Neural crest cell (in vitro differentiated cells): ENCODE results near the gene CA11. TPM values are rescaled to one million over a fixed set of nuclear protein-coding genes. Genes with fewer than 3 reads are reported as not detected.

Experiments
- DNase-seq: peaks from one replicate; pipeline ENCODE4 v3.0.0; 2021; ENCODE audit warnings: low read depth, mixed read lengths, low spot score
- H3K27ac Mint-ChIP-seq: one replicate; pipeline ENCODE4 v1.8.0; 2021; ENCODE audit warnings: mild to moderate bottlenecking, mixed read lengths; ENCODE audit not compliant: unreplicated experiment
- H3K27me3 Mint-ChIP-seq: 2 replicates; pipeline ENCODE4 v1.8.0; 2021; ENCODE audit warnings: low read depth, mild to moderate bottlenecking, mixed read lengths
- H3K36me3 Mint-ChIP-seq: 2 replicates; pipeline ENCODE4 v1.8.0; 2021; ENCODE audit warnings: low read depth, mild to moderate bottlenecking, mixed read lengths
- H3K4me1 Mint-ChIP-seq: 2 replicates; pipeline ENCODE4 v1.8.0; 2021; ENCODE audit warnings: mixed read lengths
- H3K4me3 Mint-ChIP-seq: one replicate; pipeline ENCODE4 v1.8.0; 2021; ENCODE audit warnings: mild to moderate bottlenecking, mixed read lengths
- H3K9me3 Mint-ChIP-seq: 2 replicates; pipeline ENCODE4 v1.8.0; 2021; ENCODE audit warnings: mixed read lengths
- CTCF ChIP-seq: fragments of 200-600 bp; sonication (generic); conservative IDR thresholded peaks from 2 replicates; pipeline ENCODE4 v1.5.0; 2021; ENCODE audit warnings: antibody characterized with exemption, mild to moderate bottlenecking
- total RNA-seq: library from RNA; stranded (reverse); gene quantifications from 2 replicates; pipeline ENCODE4 v1.2.1, GENCODE V29; 2021

Gene CA11
- total RNA-seq, 1 donor from 2014 or later, result 11.4 TPM

- no peak for DNase-seq
- H3K27me3 Mint-ChIP-seq, result peaks cover 5% of the 10 kb centered on the region
- peak overlapping the region; percentile 44 for H3K4me3 Mint-ChIP-seq
- peaks cover 44% of the 10 kb centered on the region for H3K4me1 Mint-ChIP-seq
- H3K9me3 Mint-ChIP-seq, result no peaks in the 10 kb centered on the region
- H3K27ac Mint-ChIP-seq, result no peak overlapping the region
- TF ChIP-seq CTCF, result no peak
- peaks cover 4% of the 10 kb centered on the region for H3K36me3 Mint-ChIP-seq
Measured at GRCh38 chr19:48625891-48626327, 20.1 kb downstream of the CA11 start.

- H3K4me3 Mint-ChIP-seq, result peak overlapping the region; percentile 87
- peaks cover 3% of the 10 kb centered on the region for H3K27me3 Mint-ChIP-seq
- H3K9me3 Mint-ChIP-seq, result no peaks in the 10 kb centered on the region
- DNase-seq, result no peak
- H3K4me1 Mint-ChIP-seq, result peaks cover 39% of the 10 kb centered on the region
- TF ChIP-seq CTCF, result no peak
- H3K36me3 Mint-ChIP-seq, result peaks cover 4% of the 10 kb centered on the region
- H3K27ac Mint-ChIP-seq, result peak overlapping the region; percentile 83
Measured at GRCh38 chr19:48624791-48625723, 20.9 kb downstream of the CA11 start.

GRCh38 chr19:48624067-48624594 is 21.9 kb downstream of the CA11 start:
- Mint-ChIP-seq H3K27me3 (peaks cover 1% of the 10 kb centered on the region), H3K9me3 (no peaks in the 10 kb centered on the region), H3K27ac (peak overlapping the region; percentile 96), H3K4me3 (peak overlapping the region; percentile 87), H3K4me1 (peaks cover 44% of the 10 kb centered on the region), H3K36me3 (peaks cover 5% of the 10 kb centered on the region)
- no peak for TF ChIP-seq CTCF
- peak; percentile 94 for DNase-seq

GRCh38 chr19:48623556-48624066 is 22.4 kb downstream of the CA11 start:
- Mint-ChIP-seq H3K27me3 (peaks cover 3% of the 10 kb centered on the region), H3K36me3 (peaks cover 9% of the 10 kb centered on the region), H3K27ac (peak overlapping the region; percentile 96), H3K4me3 (peak overlapping the region; percentile 87), H3K9me3 (no peaks in the 10 kb centered on the region), H3K4me1 (peaks cover 48% of the 10 kb centered on the region)
- DNase-seq, result no peak
- no peak for TF ChIP-seq CTCF

GRCh38 chr19:48619692-48620585 is 26.0 kb downstream of the CA11 start:
- TF ChIP-seq CTCF, result no peak
- H3K4me3 Mint-ChIP-seq, result peak overlapping the region; percentile 96
- H3K36me3 Mint-ChIP-seq, result peaks cover 20% of the 10 kb centered on the region
- DNase-seq, result no peak
- peaks cover 5% of the 10 kb centered on the region for H3K27me3 Mint-ChIP-seq
- peaks cover 67% of the 10 kb centered on the region for H3K4me1 Mint-ChIP-seq
- peak overlapping the region; percentile 100 for H3K27ac Mint-ChIP-seq
- no peaks in the 10 kb centered on the region for H3K9me3 Mint-ChIP-seq
